H9 (cell line): Measurements from ENCODE around the gene AKR1C3. TPM values are rescaled to one million over a fixed set of nuclear protein-coding genes. Genes with fewer than 3 reads are reported as not detected.

Experiments used
- DNase-seq: peaks from one replicate; pipeline ENCODE4 v3.0.0-alpha.2; 2017
- H2AFZ ChIP-seq: one replicate; pipeline ENCODE4 v1.6.1; 2013; ENCODE audit warnings: mild to moderate bottlenecking, low read length, control low read depth, moderate library complexity
- H2AK5ac ChIP-seq: 2 replicates; pipeline ENCODE4 v1.6.1; 2013; ENCODE audit warnings: low read length, control low read depth, mixed read lengths; ENCODE audit not compliant: insufficient read length
- H2BK120ac ChIP-seq: one replicate; pipeline ENCODE4 v1.6.1; 2013; ENCODE audit warnings: low read depth, mild to moderate bottlenecking, low read length, control low read depth, inconsistent platforms; ENCODE audit not compliant: poor library complexity, severe bottlenecking
- H2BK12ac ChIP-seq: 2 replicates; pipeline ENCODE4 v1.6.1; 2013; ENCODE audit warnings: low read length, control low read depth, mixed read lengths, low read depth; ENCODE audit not compliant: insufficient read length
- H2BK15ac ChIP-seq: 2 replicates; pipeline ENCODE4 v1.6.1; 2013; ENCODE audit warnings: low read depth, low read length, control low read depth
- H2BK20ac ChIP-seq: one replicate; pipeline ENCODE4 v1.6.1; 2013; ENCODE audit warnings: low read depth, mild to moderate bottlenecking, low read length, control low read depth, inconsistent platforms; ENCODE audit not compliant: poor library complexity, severe bottlenecking
- H2BK5ac ChIP-seq: 2 replicates; pipeline ENCODE4 v1.6.1; 2013; ENCODE audit warnings: low read length, control low read depth, mixed read lengths; ENCODE audit not compliant: insufficient read length
- H3K14ac ChIP-seq: 2 replicates; pipeline ENCODE4 v1.6.1; 2013; ENCODE audit warnings: low read length, control low read depth; ENCODE audit not compliant: insufficient read depth
- H3K18ac ChIP-seq: 2 replicates; pipeline ENCODE4 v1.6.1; 2013; ENCODE audit warnings: low read depth, mild to moderate bottlenecking, mixed read lengths, low read length, control low read depth; ENCODE audit not compliant: insufficient read length
- H3K23ac ChIP-seq: 2 replicates; pipeline ENCODE4 v1.6.1; 2013; ENCODE audit warnings: low read length, control low read depth, mixed read lengths, low read depth; ENCODE audit not compliant: insufficient read length
- H3K23me2 ChIP-seq: 2 replicates; pipeline ENCODE4 v1.6.1; 2013; ENCODE audit warnings: low read depth, mild to moderate bottlenecking, mixed read lengths, low read length, control low read depth; ENCODE audit not compliant: insufficient read length, poor library complexity, severe bottlenecking
- H3K27ac ChIP-seq: 2 replicates; pipeline ENCODE4 v1.5.1; 2013; ENCODE audit warnings: low read length, control low read depth, mixed read lengths, low read depth; ENCODE audit not compliant: insufficient read length
- H3K27me3 ChIP-seq: 2 replicates; pipeline ENCODE4 v1.6.1; 2013; ENCODE audit warnings: low read length, control low read depth, inconsistent platforms; ENCODE audit not compliant: insufficient read depth
- H3K4ac ChIP-seq: 2 replicates; pipeline ENCODE4 v1.6.1; 2013; ENCODE audit warnings: low read depth, mild to moderate bottlenecking, control low read depth, inconsistent platforms, low read length, moderate library complexity
- H3K4me1 ChIP-seq: 2 replicates; pipeline ENCODE4 v1.6.1; 2013; ENCODE audit warnings: low read length, control low read depth, inconsistent platforms; ENCODE audit not compliant: insufficient read depth
- H3K4me2 ChIP-seq: 2 replicates; pipeline ENCODE4 v1.6.1; 2013; ENCODE audit warnings: low read length, control low read depth, mixed read lengths; ENCODE audit not compliant: insufficient read length, insufficient read depth
- H3K56ac ChIP-seq: 2 replicates; pipeline ENCODE4 v1.6.1; 2013; ENCODE audit warnings: low read depth, mild to moderate bottlenecking, mixed read lengths, low read length, control low read depth; ENCODE audit not compliant: insufficient read length
- H3K79me1 ChIP-seq: 2 replicates; pipeline ENCODE4 v1.6.1; 2013; ENCODE audit warnings: low read depth, mild to moderate bottlenecking, moderate library complexity, low read length, control low read depth, inconsistent platforms; ENCODE audit not compliant: insufficient read depth, poor library complexity, severe bottlenecking
- H3K79me2 ChIP-seq: 2 replicates; pipeline ENCODE4 v1.6.1; 2013; ENCODE audit warnings: low read length, control low read depth, inconsistent platforms; ENCODE audit not compliant: insufficient read depth
- H3K9ac ChIP-seq: 2 replicates; pipeline ENCODE4 v1.6.1; 2013; ENCODE audit warnings: low read length, control low read depth, mixed read lengths; ENCODE audit not compliant: insufficient read length; ENCODE audit errors: extremely low read depth
- H3K9me3 ChIP-seq: one replicate; pipeline ENCODE4 v1.6.1; 2013; ENCODE audit warnings: low read depth, low read length, inconsistent platforms; ENCODE audit not compliant: control insufficient read depth
- H3T11ph ChIP-seq: one replicate; pipeline ENCODE4 v1.6.1; 2013; ENCODE audit warnings: mild to moderate bottlenecking, low read length, control low read depth, inconsistent platforms
- H4K20me1 ChIP-seq: one replicate; pipeline ENCODE4 v1.6.1; 2013; ENCODE audit not compliant: control insufficient read depth, insufficient read length, insufficient read depth
- H4K5ac ChIP-seq: 2 replicates; pipeline ENCODE4 v1.6.1; 2013; ENCODE audit warnings: low read depth, mild to moderate bottlenecking, mixed read lengths, low read length, control low read depth; ENCODE audit not compliant: insufficient read length
- H4K8ac ChIP-seq: replicated peaks from 2 replicates; pipeline ENCODE4 v1.6.1; 2013; ENCODE audit warnings: low read length, control low read depth, mixed read lengths, low read depth; ENCODE audit not compliant: insufficient read length
- H4K91ac ChIP-seq: 2 replicates; pipeline ENCODE4 v1.6.1; 2013; ENCODE audit warnings: low read depth, mild to moderate bottlenecking, moderate library complexity, mixed read lengths, low read length, control low read depth; ENCODE audit not compliant: insufficient read length
- H3K27ac Mint-ChIP-seq, 3 experiments: 2 replicates in 2 of 3; 3 replicates in 1 of 3; pipeline ENCODE4 v1.8.0; 2020 to 2021; ENCODE audit warnings: mixed read lengths in 3 of 3, mild to moderate bottlenecking in 1 of 3, moderate library complexity in 1 of 3
- H3K27me3 Mint-ChIP-seq: 2 replicates; pipeline ENCODE4 v1.8.0; 2021; ENCODE audit warnings: low read depth, mild to moderate bottlenecking, moderate library complexity, mixed read lengths
- H3K36me3 Mint-ChIP-seq, 3 experiments: 2 replicates in 2 of 3; 3 replicates in 1 of 3; pipeline ENCODE4 v1.8.0; 2020 to 2021; ENCODE audit warnings: low read depth in 3 of 3, mixed read lengths in 3 of 3; ENCODE audit not compliant: insufficient read depth in 1 of 3
- H3K4me1 Mint-ChIP-seq, 2 experiments: 2 replicates each; pipeline ENCODE4 v1.8.0; 2020; ENCODE audit warnings: mixed read lengths in 2 of 2
- H3K4me3 Mint-ChIP-seq, 2 experiments: 2 replicates in 1 of 2; 3 replicates in 1 of 2; pipeline ENCODE4 v1.8.0; 2020 to 2021; ENCODE audit warnings: mild to moderate bottlenecking in 2 of 2, mixed read lengths in 2 of 2, moderate library complexity in 1 of 2
- H3K9me3 Mint-ChIP-seq, 2 experiments: 2 replicates in 1 of 2; 3 replicates in 1 of 2; pipeline ENCODE4 v1.8.0; 2020; ENCODE audit warnings: mild to moderate bottlenecking in 2 of 2, mixed read lengths in 2 of 2, moderate library complexity in 1 of 2
- CTCF ChIP-seq: fragments of 200-600 bp; sonication (generic); conservative IDR thresholded peaks from 3 replicates; pipeline ENCODE4 v1.8.0; 2021; ENCODE audit warnings: antibody characterized with exemption, mild to moderate bottlenecking
- WGBS: extraction: QIAGEN DNeasy Blood & Tissue Kit; methylation state at CpG from one replicate; pipeline ENCODE4 v1.1.7; 2013; ENCODE audit warnings: missing lambda C conversion rate, low lambda C conversion rate, mixed read lengths; ENCODE audit not compliant: insufficient read length; ENCODE audit errors: extremely low coverage; 5-methylcytosine and 5-hydroxymethylcytosine counted together
- total RNA-seq: library from RNA; stranded (reverse); gene quantifications from 2 replicates; pipeline ENCODE4 v1.2.1, GENCODE V29; 2021

Gene AKR1C3
- total RNA-seq, 1 experiment from 2014 or later = 2.1 TPM

GRCh38 chr10:5148678-5149032, 54.4 kb downstream of the AKR1C3 start:
- Mint-ChIP-seq H3K4me1 (no peaks in the 10 kb centered on the region), H3K4me3 (no peak overlapping the region), H3K36me3 (peaks cover 0 to 19% (median 0%) of the 10 kb centered on the region in 3 experiments; a peak in 5 of 7 replicates), H3K27ac (no peak overlapping the region), H3K9me3 (peaks cover 59 to 73% of the 10 kb centered on the region in 2 experiments), H3K27me3 (no peaks in the 10 kb centered on the region; the same call in 1 of the 2 replicates)
- no peak overlapping the region for H3K4me2 ChIP-seq
- H3K79me1 ChIP-seq = no peaks in the 10 kb centered on the region
- H4K5ac ChIP-seq = no peak overlapping the region
- H3K27me3 ChIP-seq = no peaks in the 10 kb centered on the region
- H2BK12ac ChIP-seq = no peak overlapping the region
- TF ChIP-seq CTCF = no peak
- WGBS = no CpG with 5 or more reads among the region's 1 CpG
- no peak overlapping the region for H3K18ac ChIP-seq
- H2AFZ ChIP-seq = no peak overlapping the region
- H2AK5ac ChIP-seq = no peak overlapping the region
- no peak overlapping the region for H3K14ac ChIP-seq
- H2BK15ac ChIP-seq = no peak overlapping the region
- peaks cover 6% of the 10 kb centered on the region for H3K9me3 ChIP-seq
- H4K20me1 ChIP-seq = no peaks in the 10 kb centered on the region
- H3K23me2 ChIP-seq = no peaks in the 10 kb centered on the region
- no peak overlapping the region for H3K9ac ChIP-seq
- H3K56ac ChIP-seq = no peak overlapping the region
- no peak overlapping the region for H3K4ac ChIP-seq
- no peaks in the 10 kb centered on the region for H3K79me2 ChIP-seq
- no peak overlapping the region for H4K91ac ChIP-seq
- H3K4me1 ChIP-seq = no peaks in the 10 kb centered on the region
- no peak overlapping the region for H2BK120ac ChIP-seq
- H2BK5ac ChIP-seq = no peak overlapping the region
- H4K8ac ChIP-seq = no peak overlapping the region
- no peak overlapping the region for H3K23ac ChIP-seq
- no peak overlapping the region for H3K27ac ChIP-seq
- DNase-seq = no peak
- no peak overlapping the region for H3T11ph ChIP-seq
- H2BK20ac ChIP-seq = no peak overlapping the region
